A549 (cell line): Measurements from ENCODE around the gene ALDH7A1. TPM values are rescaled to one million over a fixed set of nuclear protein-coding genes. Genes with fewer than 3 reads are reported as not detected.

ENCODE experiments used
- ATAC-seq, 2 experiments: fragments of 200-7000 bp in 1 of 2; fragments of >200 bp in 1 of 2; cut with Nextera tagmentation in 1 of 2; cut with Tn5 transposase in 1 of 2; 3 replicates each; pipeline versions ENCODE4 v1.8.0 to v1.9.1; 2018 to 2020; ENCODE audit warnings: mild to moderate bottlenecking in 1 of 2, moderate library complexity in 1 of 2
- CTCF ChIA-PET: fragments of 300-600 bp; sonication (Branson Sonifier 250); formaldehyde crosslinking; extraction: SDS; loops from one replicate; lab custom pipeline; 2021; ENCODE audit warnings: antibody characterized with exemption, inconsistent platforms; lab: Yijun Ruan, JAX
- POLR2A ChIA-PET: fragments of 350-600 bp; formaldehyde crosslinking; extraction: SDS; loops from one replicate; lab custom pipeline; 2021; ENCODE audit warnings: antibody characterized with exemption, inconsistent platforms; lab: Yijun Ruan, JAX
- DNase-seq, 2 experiments: peaks; one replicate each; pipeline versions ENCODE4 v3.0.0 to v3.0.0-alpha.2; 2011 to 2016; ENCODE audit warnings: low read depth in 1 of 2, low spot score in 1 of 2
- FAIRE-seq: peaks from 2 replicates; lab custom pipeline; 2011; peaks lifted over from hg19 to GRCh38; lab: Jason Lieb, UNC
- H3K27ac ChIP-seq, 2 experiments: fragments of >200 bp; sonication (Bioruptor Twin); formaldehyde crosslinking; 3 replicates each; pipeline ENCODE4 v1.5.1; 2016 to 2017
- H3K4me1 ChIP-seq: fragments of >200 bp; sonication (Bioruptor Twin); formaldehyde crosslinking; 3 replicates; pipeline ENCODE4 v1.6.1; 2016
- H3K4me2 ChIP-seq: fragments of >200 bp; sonication (Bioruptor Twin); formaldehyde crosslinking; 3 replicates; pipeline ENCODE4 v1.6.1; 2016
- H3K4me3 ChIP-seq: fragments of >200 bp; sonication (Bioruptor Twin); formaldehyde crosslinking; 3 replicates; pipeline ENCODE4 v1.5.1; 2016
- H3K9me3 ChIP-seq: fragments of >200 bp; sonication (Bioruptor Twin); formaldehyde crosslinking; 3 replicates; pipeline ENCODE4 v1.6.1; 2016
- ATOH8 ChIP-seq: fragments of 250-450 bp; sonication (Bioruptor Pico); IDR thresholded peaks from 2 replicates; pipeline ENCODE4 v1.5.0; 2020; ENCODE audit warnings: low read depth, mild to moderate bottlenecking, moderate library complexity
- EHF ChIP-seq: fragments of 250-450 bp; sonication (Bioruptor Pico); IDR thresholded peaks from 2 replicates; pipeline ENCODE4 v1.5.0; 2020; ENCODE audit warnings: mild to moderate bottlenecking
- EHMT2 ChIP-seq: fragments of 200-600 bp; sonication (generic); IDR thresholded peaks from 2 replicates; pipeline ENCODE4 v1.6.1; 2016; ENCODE audit warnings: antibody characterized with exemption, low read depth, mild to moderate bottlenecking, moderate library complexity
- FOSL2 ChIP-seq, 2 experiments: fragments of 450-650 bp in 1 of 2; fragments of >200 bp in 1 of 2; sonication (Bioruptor Twin) in 1 of 2; formaldehyde crosslinking; IDR thresholded peaks; 2 replicates each; pipeline versions ENCODE4 v1.5.0 to v1.6.1; 2016 to 2020; ENCODE audit warnings: mild to moderate bottlenecking in 1 of 2, moderate library complexity in 1 of 2
- FOXS1 ChIP-seq: fragments of 250-450 bp; sonication (Bioruptor Pico); IDR thresholded peaks from 2 replicates; pipeline ENCODE4 v1.5.0; 2020; ENCODE audit warnings: mild to moderate bottlenecking, moderate library complexity
- HDAC2 ChIP-seq: fragments of 200-600 bp; sonication (generic); IDR thresholded peaks from 2 replicates; pipeline ENCODE4 v1.6.1; 2016
- HOXA7 ChIP-seq: fragments of 250-450 bp; sonication (Bioruptor Pico); IDR thresholded peaks from 2 replicates; pipeline ENCODE4 v1.5.0; 2020; ENCODE audit warnings: mild to moderate bottlenecking, moderate library complexity
- HOXB13 ChIP-seq: fragments of 250-450 bp; sonication (Bioruptor Pico); IDR thresholded peaks from 2 replicates; pipeline ENCODE4 v1.5.0; 2020; ENCODE audit warnings: low read depth, mild to moderate bottlenecking, moderate library complexity
- MAFK ChIP-seq: fragments of 450-650 bp; IDR thresholded peaks from 2 replicates; pipeline ENCODE4 v1.6.1; 2014; ENCODE audit not compliant: partially characterized antibody
- PBX3 ChIP-seq: IDR thresholded peaks from 2 replicates; pipeline ENCODE4 v1.6.1; 2012
- PHF8 ChIP-seq: fragments of 200-600 bp; sonication (generic); IDR thresholded peaks from 2 replicates; pipeline ENCODE4 v1.6.1; 2016; ENCODE audit warnings: low read depth, mild to moderate bottlenecking, antibody characterized with exemption, moderate library complexity, borderline replicate concordance
- RAD21 ChIP-seq, 2 experiments: fragments of >200 bp in 1 of 2; sonication (Bioruptor Twin) in 1 of 2; formaldehyde crosslinking in 1 of 2; IDR thresholded peaks in 1 of 2; conservative IDR thresholded peaks in 1 of 2; 2 replicates in 1 of 2; 3 replicates in 1 of 2; pipeline ENCODE4 v1.6.1; 2012 to 2018; ENCODE audit warnings: inconsistent platforms in 1 of 2
- REST ChIP-seq: fragments of 200-600 bp; sonication (generic); IDR thresholded peaks from 2 replicates; pipeline ENCODE4 v1.6.1; 2016; ENCODE audit warnings: antibody characterized with exemption, mild to moderate bottlenecking, moderate library complexity
- RFX5 ChIP-seq: fragments of 450-650 bp; IDR thresholded peaks from 2 replicates; pipeline ENCODE4 v1.7.1; 2014; ENCODE audit warnings: antibody characterized with exemption, mild to moderate bottlenecking, moderate library complexity
- SREBF2 ChIP-seq: fragments of 450-650 bp; IDR thresholded peaks from 2 replicates; pipeline ENCODE4 v1.6.1; 2014; ENCODE audit warnings: mild to moderate bottlenecking, moderate library complexity
- ZFP36 ChIP-seq: fragments of 450-650 bp; IDR thresholded peaks from 2 replicates; pipeline ENCODE4 v1.6.1; 2014; ENCODE audit warnings: borderline replicate concordance; ENCODE audit not compliant: partially characterized antibody
- WGBS: methylation state at CpG from one replicate; pipeline ENCODE4 v1.1.6; 2017; ENCODE audit errors: missing lambda C conversion rate; 5-methylcytosine and 5-hydroxymethylcytosine counted together
- polyA plus RNA-seq, 4 experiments: library from polyadenylated mRNA; depleted of rRNA in 3 of 4; stranded (reverse); fragments of >200 nt; fragmentation: RNase III in 1 of 4; extraction: RNeasy Plus Mini Kit Qiagen cat#74134 plus additional on column Dnase treatment in 1 of 4; gene quantifications; 2 replicates in 3 of 4; 3 replicates in 1 of 4; pipeline ENCODE4 v1.2.3, GENCODE V29; 2011 to 2017
- TF ChIP-seq, protein P1 (sequence below): fragments of 250-450 bp; sonication (Bioruptor Pico); IDR thresholded peaks from 2 replicates; pipeline ENCODE4 v1.5.0; 2021; ENCODE audit warnings: mild to moderate bottlenecking, moderate library complexity, borderline replicate concordance

The ALDH7A1 gene
- polyA plus RNA-seq, 2 of the 4 experiments (the other 2 are of a cell fraction) = 72.4 to 99.2 TPM

DNA sequence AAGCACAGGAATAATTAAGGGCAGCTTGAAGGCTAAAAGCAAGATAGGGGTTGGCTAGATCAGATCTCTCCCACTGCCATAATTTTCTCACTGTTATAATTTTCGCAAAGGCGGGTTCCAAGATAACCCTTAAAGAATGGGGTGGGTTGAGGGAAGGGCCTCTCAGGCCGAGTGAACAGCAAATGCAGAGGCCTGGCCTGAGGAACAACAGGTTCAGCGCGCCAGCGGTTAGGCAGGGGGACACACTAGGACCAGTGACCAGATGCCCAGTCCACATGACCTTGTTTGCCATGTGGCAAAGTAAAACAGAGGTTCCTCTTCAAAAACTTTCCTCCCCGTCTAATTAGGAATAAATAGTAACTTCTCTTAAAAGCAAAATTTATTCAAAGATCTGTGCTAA lies 4.5 kb upstream of the ALDH7A1 start:
- POLR2A ChIA-PET = no interaction called here
- Histone ChIP-seq H3K4me2 (no peak overlapping the region), H3K9me3 (no peaks in the 10 kb centered on the region)
- CTCF ChIA-PET = interaction anchor here (1.0 to 3.5 kb wide), 6 partner anchors 8 to 246 kb away, joined by 4 to 22 read pairs (median 8); partner anchors contain the start of gene LMNB1
- WGBS = 90% methylated on average over 7 of the region's 7 CpGs
- TF ChIP-seq SREBF2 (no peak), HDAC2 (no peak), FOXS1 (CRISPR knock-in tag) (no peak), HOXA7 (CRISPR knock-in tag) (no peak), ZFP36 (no peak), REST (no peak), HOXB13 (CRISPR knock-in tag) (no peak), EHF (no peak), ATOH8 (CRISPR knock-in tag) (no peak), PBX3 (no peak), PHF8 (no peak), RAD21 (conservative IDR thresholded peaks at IDR 0.05 in 1 of 2, IDR thresholded peaks at IDR 0.05 in 1 of 2) (no peak), MAFK (no peak)
- TF ChIP-seq, protein P1, sequence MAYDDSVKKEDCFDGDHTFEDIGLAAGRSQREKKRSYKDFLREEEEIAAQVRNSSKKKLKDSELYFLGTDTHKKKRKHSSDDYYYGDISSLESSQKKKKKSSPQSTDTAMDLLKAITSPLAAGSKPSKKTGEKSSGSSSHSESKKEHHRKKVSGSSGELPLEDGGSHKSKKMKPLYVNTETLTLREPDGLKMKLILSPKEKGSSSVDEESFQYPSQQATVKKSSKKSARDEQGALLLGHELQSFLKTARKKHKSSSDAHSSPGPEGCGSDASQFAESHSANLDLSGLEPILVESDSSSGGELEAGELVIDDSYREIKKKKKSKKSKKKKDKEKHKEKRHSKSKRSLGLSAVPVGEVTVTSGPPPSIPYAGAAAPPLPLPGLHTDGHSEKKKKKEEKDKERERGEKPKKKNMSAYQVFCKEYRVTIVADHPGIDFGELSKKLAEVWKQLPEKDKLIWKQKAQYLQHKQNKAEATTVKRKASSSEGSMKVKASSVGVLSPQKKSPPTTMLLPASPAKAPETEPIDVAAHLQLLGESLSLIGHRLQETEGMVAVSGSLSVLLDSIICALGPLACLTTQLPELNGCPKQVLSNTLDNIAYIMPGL (CRISPR knock-in tag) = no peak
- TF ChIP-seq, all 56 proteins: peak for 0
- H3K4me1 ChIP-seq = peaks cover 18% of the 10 kb centered on the region; the same call in 2 of the 3 replicates
- no peak for ATAC-seq
- no peak for FAIRE-seq
- H3K4me3 ChIP-seq = no peak overlapping the region
- H3K27ac ChIP-seq = no peak overlapping the region
- no peak for DNase-seq

GRCh38 chr5:126597156-126597555 lies 2.1 kb upstream of the ALDH7A1 start:
- FAIRE-seq (no peak), ATAC-seq (no peak), DNase-seq (peak; percentile 12 to 60)
- 45% methylated on average over 4 of the region's 4 CpGs for WGBS
- peak overlapping the region in 1 of 2 experiments; percentile 38; a peak in 1 of 6 replicates for H3K27ac ChIP-seq
- ChIA-PET POLR2A (no interaction called here), CTCF (interaction anchor here (3.3 to 3.5 kb wide), 2 partner anchors 244 to 258 kb away, joined by 24 to 34 read pairs; no protein-coding TSS in a partner anchor)
- H3K4me1 ChIP-seq = peaks cover 29% of the 10 kb centered on the region
- no peak for TF ChIP-seq EHMT2
- TF ChIP-seq RFX5 = no peak
- TF ChIP-seq FOSL2 (IDR thresholded peaks at IDR 0.05) = no peak
- TF ChIP-seq FOSL2 (CRISPR knock-in tag; IDR thresholded peaks at IDR 0.05) = peak; percentile 60
- H3K4me3 ChIP-seq = no peak overlapping the region
- H3K9me3 ChIP-seq = no peaks in the 10 kb centered on the region
- H3K4me2 ChIP-seq = 0 out of 3 replicates have a peak overlapping the region, but pooled peaks have one; percentile 22
